ENCODE results near the gene TREML2. TPM values are rescaled to one million over a fixed set of nuclear protein-coding genes. Genes with fewer than 3 reads are reported as not detected.

TREML2 gene
- total and polyA plus RNA-seq, 9 of the 15 experiments (the other 6 are each of a cell fraction or from before 2014, with no cell fraction given): 0.20 to 2.9 (median 1.4) TPM

DNA sequence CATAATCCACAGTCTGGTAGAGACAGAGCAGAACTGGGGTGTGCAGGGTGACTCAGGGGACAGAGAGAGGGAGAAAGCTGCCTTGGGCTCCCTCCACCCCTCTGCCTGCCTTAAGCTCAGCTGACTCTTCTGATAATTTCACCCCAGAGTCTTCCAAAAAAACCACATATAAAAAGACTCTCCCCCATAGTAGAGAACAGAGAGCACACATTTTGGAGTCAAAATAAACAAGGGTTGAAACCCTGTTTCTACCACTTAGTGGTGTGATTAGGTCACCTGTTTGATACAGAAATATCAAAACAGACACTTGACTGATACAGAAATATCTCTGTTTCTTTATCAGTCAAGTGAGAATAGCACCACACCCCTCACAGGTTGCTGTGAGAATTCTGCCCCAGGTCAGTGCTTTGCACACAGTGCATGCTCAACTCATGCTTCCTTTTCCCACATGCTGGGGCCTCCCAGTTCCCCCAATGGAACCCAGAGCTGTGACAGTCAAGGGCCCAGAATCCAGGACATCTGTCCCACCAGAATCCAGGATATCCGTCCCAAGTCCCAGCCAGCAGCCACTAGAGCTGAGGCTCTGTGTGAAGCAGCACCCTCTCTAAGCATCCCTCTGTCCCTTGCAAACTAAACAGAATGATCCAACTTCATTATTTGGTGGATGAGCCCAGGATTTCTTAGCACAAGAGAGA, 1.2 kb downstream of the TREML2 start:
- intact Hi-C loops (cut with micrococcal nuclease) (no loop called here), in situ Hi-C loops (cut with MboI) (no loop called here)
- no TSS peak for BruUV-seq (replicated peaks)
- ChIA-PET POLR2A (interaction anchor here (1.0 to 2.4 kb wide), 3 partner anchors 11 to 16 kb away, joined by 3 to 10 read pairs (median 4); no protein-coding TSS in a partner anchor), CTCF (ENCODE audit: low intra/inter-chr PET ratio) (no interaction called here)
- Histone ChIP-seq H3K4me3 (no peak overlapping the region), H3K4me2 (ENCODE audit: insufficient read depth, low read length) (peak overlapping the region; percentile 69), H3K27me3 (ENCODE audit: control insufficient read depth in 2 of 2, insufficient read depth in 2 of 2, low read length in 2 of 2) (no peaks in the 10 kb centered on the region; a peak in 1 of 5 replicates), H3K9ac (ENCODE audit: insufficient read depth in 1 of 2, low read depth in 2 of 2, low read length in 2 of 2) (peak overlapping the region; percentile 53 to 69; a peak in 3 of 4 replicates), H3K27ac (ENCODE audit: extremely low read depth, low read depth, low read length) (peak overlapping the region; percentile 63; the same call in 2 of the 3 replicates), H3K79me2 (ENCODE audit: control insufficient read depth, insufficient read depth, low read length) (no peaks in the 10 kb centered on the region), H4K20me1 (replicated peaks; ENCODE audit: control insufficient read depth, insufficient read depth, low read length) (no peaks in the 10 kb centered on the region), H2AFZ (ENCODE audit: low read depth, low read length) (0 out of 2 replicates have a peak overlapping the region, but pooled peaks have one; percentile 14), H3K4me1 (replicated peaks in 1 of 2; ENCODE audit: control insufficient read depth in 2 of 2, insufficient read depth in 2 of 2, low read length in 2 of 2) (peaks cover 21 to 38% of the 10 kb centered on the region in 2 experiments), H3K36me3 (ENCODE audit: control insufficient read depth, insufficient read depth, low read length) (no peaks in the 10 kb centered on the region), H3K9me1 (ENCODE audit: control insufficient read depth, insufficient read depth, low read length) (no peaks in the 10 kb centered on the region), H3K9me3 (replicated peaks; ENCODE audit: control insufficient read depth, insufficient read depth, low read depth, low read length) (no peaks in the 10 kb centered on the region)
- 46% methylated on average over 1 of the region's 1 CpG for WGBS (ENCODE audit: insufficient coverage, low coverage, missing lambda C conversion rate)
- peak; percentile 66 for FAIRE-seq
- peak in 2 of 4 experiments; percentile 42 to 52 for DNase-seq (ENCODE audit: extremely low read depth in 1 of 4, low spot score in 3 of 4)
- ATAC-seq: peak; percentile 32
- TF ChIP-seq PHTF2 (CRISPR knock-in tag; IDR thresholded peaks at IDR 0.05): no peak
- no peak for TF ChIP-seq FOXK1 (CRISPR knock-in tag; IDR thresholded peaks at IDR 0.05; ENCODE audit: borderline replicate concordance)
- peak; percentile 82 for TF ChIP-seq ZNF75A (CRISPR knock-in tag; IDR thresholded peaks at IDR 0.05)
- no peak for TF ChIP-seq TAF1 (IDR thresholded peaks at IDR 0.05; ENCODE audit: control insufficient read depth, extremely low read depth, insufficient read depth, low read length, severe bottlenecking)
- TF ChIP-seq, protein P1, sequence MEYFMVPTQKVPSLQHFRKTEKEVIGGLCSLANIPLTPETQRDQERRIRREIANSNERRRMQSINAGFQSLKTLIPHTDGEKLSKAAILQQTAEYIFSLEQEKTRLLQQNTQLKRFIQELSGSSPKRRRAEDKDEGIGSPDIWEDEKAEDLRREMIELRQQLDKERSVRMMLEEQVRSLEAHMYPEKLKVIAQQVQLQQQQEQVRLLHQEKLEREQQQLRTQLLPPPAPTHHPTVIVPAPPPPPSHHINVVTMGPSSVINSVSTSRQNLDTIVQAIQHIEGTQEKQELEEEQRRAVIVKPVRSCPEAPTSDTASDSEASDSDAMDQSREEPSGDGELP (CRISPR knock-in tag; IDR thresholded peaks at IDR 0.05; ENCODE audit: borderline replicate concordance): peak; percentile 20; the same call in 1 of the 2 replicates
- no peak for TF ChIP-seq CREBBP (IDR thresholded peaks at IDR 0.05; ENCODE audit: low read depth, low read length)
- TF ChIP-seq NRF1 (conservative IDR thresholded peaks at IDR 0.05 in 1 of 2, IDR thresholded peaks at IDR 0.05 in 1 of 2): 0 out of 4 replicates have a peak, but pooled peaks of 1 of the 2 experiments have one; percentile 12

Data from K562 (cell line).